ENCODE measurements around the gene ZNF324B. TPM values are rescaled to one million over a fixed set of nuclear protein-coding genes. Genes with fewer than 3 reads are reported as not detected.
A peak's percentile ranks its signal among the peaks of the same experiment; 100 is the strongest.
"Not testable (repeated sequence)": the region's sequence is repeated elsewhere in the genome, so short reads cannot be mapped to it uniquely, and the experiment has no call there.

ZNF324B gene
- total RNA-seq, 1 experiment from 2014 or later: 9.9 TPM

DNA sequence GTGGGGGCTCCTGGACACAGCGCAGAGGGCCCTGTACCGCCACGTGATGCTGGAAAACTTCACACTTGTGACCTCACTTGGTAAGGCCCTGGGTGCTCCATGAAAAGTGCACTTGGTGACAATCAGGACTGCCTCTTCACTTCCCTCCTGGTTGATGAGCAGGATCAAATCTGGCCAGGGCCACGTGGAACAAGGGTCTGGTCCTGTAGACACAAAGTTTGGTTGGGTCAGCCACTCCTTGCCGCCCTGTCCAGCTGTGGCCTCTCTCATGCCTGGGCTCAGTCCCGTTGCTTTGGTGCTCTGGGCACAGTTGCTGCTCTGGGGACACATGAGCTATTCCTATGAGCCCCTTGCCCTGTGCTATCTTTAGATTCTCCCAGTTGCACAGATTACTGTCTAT is 2.3 kb downstream of the ZNF324B start:
- DNase-seq (ENCODE audit: low spot score): no peak

DNA sequence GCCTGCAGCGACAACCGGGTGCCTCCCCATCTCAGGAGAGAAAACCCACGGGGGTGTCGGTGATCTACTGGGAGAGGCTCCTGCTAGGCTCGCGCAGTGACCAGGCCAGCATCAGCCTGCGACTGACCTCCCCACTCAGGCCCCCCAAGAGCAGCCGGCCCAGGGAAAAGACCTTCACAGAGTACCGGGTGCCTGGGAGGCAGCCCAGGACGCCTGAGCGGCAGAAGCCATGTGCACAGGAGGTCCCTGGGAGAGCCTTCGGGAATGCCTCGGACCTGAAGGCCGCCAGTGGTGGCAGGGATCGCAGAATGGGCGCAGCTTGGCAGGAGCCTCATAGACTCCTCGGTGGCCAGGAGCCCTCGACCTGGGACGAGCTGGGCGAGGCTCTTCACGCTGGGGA is 3.9 kb downstream of the ZNF324B start:
- DNase-seq (ENCODE audit: low spot score): no peak

DNA sequence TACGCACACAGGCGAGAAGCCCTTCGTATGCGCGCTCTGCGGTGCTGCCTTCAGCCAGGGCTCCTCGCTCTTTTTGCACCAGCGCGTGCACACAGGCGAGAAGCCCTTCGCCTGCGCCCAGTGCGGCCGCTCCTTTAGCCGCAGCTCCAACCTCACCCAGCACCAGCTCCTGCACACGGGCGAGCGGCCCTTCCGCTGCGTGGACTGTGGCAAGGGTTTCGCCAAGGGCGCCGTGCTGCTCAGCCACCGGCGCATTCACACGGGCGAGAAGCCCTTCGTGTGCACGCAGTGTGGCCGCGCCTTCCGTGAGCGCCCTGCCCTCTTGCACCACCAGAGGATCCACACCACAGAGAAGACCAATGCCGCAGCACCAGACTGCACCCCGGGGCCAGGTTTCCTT is 4.7 kb downstream of the ZNF324B start:
- DNase-seq (ENCODE audit: low spot score): no peak

DNA sequence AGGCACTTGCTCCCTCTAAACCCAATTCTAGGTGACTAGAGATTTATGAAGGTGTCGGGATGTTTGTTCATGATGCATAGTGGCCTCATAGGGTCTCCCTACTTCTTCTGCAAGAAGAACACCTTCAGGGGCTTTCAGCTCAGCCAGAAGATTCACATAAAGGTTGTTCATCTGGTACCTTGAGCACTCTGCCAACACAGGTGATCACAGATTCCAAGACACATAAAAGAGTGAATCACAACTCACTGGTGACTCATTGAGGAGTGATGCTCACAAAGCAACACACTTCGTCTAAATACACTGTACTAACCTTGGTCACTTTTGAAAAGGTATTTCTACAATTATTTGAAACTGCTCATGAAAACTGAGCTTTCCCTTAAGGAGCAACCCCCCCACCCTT is 8.6 kb downstream of the ZNF324B start:
- peak; percentile 21 for DNase-seq (ENCODE audit: low spot score)

DNA sequence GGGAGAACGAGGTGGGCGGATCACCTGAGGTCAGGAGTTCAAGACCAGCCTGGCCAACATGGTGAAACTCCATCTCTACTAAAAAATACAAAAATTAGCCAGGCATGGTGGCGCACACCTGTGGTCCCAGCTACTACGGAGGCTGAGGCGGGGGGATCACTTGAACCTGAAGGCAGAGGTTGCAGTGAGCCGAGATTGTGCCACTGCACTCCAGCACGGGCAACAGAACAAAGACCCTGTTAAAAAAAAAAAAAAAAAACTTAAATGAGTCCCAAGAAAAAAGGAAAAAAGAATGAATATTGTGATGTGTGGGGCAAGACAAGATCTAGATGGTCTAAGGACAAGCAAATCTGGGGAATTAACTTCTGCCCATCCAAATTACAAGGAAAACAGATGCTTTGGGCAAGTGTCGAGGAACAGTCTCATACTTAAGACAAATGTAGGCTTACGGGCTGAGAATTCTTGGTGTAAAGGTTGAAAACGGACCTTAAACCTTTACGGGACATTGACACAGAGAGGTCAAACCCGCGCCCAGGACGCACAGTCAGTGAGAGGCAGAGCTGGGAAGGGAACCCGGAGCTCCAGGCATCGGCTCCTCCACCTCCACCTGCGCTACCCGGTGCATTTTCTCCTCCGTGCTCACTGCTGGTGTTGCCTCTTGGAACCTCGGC is 14.8 kb downstream of the ZNF324B start:
- no peak for DNase-seq (ENCODE audit: low spot score)

DNA sequence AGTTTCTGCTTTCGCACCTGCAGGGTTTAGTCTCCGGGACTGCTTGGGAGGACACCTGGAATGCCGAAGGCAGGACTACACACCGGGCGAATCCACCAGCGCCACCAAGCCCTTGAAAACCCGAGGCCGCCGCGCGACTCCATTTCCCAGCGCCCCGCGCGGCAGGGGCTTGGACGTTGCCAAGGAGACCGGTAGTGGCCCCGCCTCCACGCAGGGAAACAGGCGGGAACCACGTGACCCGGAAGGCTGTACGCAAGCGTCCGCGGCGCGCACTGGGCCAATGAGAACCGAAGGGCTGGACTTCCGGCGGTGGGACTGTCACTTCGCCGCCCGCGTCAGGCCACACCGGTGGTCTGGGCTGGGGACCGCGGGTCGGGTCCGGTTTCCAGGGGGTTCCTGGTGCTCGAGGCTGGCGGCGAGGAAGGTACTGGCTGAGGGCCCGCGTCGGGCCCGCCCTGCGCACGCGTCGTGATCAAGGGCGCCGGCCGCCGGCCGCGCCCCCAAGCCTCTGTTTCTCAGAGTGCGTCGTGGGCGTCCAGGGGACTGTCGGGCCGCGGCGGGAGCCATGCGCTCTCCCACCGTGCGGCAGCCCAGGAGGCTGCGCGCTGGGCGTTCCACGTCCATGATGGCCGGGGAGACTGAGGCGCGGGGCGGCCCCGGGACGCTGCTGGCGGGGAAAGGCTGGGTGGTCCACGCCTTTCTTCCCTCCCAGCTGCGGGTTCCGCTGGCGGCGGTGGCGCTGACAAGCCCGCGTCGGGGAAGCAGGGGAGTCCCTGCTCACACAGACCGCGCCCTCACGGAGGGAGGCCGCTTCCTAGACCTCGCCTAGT is 15.6 kb downstream of the ZNF324B start, which contains the start of gene ZNF324:
Gene ZNF324 (plus strand): TSS at position 321 of the 830 bp plus-strand sequence. CDS start 2,106 bp downstream, outside the sequence.
- peak; percentile 95 for DNase-seq (ENCODE audit: low spot score)

DNA sequence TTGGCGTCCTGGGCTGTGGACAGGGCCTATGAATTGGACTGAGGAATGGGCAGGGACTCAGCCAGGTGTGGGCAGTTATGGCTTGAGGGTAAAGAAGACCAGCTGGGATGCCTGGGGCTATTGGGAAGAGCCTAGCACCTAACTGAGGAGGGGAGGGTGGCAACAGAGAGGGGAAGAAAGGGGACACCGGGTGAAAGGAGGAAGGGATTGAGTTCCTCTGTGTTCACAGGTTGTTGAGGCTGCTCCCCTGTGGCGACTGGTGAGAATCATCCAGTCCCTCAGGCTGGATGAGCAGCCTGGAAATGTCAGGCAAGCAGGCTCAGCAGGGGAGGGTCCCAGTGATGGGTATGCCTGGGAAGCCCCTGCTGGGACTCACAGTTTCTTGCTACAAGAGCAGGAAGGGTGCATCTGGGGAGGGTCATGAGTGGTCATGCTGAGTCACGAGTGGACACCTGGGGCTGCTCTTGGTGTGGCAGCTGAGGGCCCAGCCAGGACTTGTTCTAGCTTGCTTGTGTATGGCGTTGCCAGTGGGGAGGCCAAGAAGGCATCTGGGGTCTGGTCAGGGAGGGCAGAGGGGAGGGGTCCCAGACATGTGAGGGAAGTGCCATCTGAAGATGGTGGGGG is 16.9 kb downstream of the ZNF324B start:
- no peak for DNase-seq (ENCODE audit: low spot score)

DNA sequence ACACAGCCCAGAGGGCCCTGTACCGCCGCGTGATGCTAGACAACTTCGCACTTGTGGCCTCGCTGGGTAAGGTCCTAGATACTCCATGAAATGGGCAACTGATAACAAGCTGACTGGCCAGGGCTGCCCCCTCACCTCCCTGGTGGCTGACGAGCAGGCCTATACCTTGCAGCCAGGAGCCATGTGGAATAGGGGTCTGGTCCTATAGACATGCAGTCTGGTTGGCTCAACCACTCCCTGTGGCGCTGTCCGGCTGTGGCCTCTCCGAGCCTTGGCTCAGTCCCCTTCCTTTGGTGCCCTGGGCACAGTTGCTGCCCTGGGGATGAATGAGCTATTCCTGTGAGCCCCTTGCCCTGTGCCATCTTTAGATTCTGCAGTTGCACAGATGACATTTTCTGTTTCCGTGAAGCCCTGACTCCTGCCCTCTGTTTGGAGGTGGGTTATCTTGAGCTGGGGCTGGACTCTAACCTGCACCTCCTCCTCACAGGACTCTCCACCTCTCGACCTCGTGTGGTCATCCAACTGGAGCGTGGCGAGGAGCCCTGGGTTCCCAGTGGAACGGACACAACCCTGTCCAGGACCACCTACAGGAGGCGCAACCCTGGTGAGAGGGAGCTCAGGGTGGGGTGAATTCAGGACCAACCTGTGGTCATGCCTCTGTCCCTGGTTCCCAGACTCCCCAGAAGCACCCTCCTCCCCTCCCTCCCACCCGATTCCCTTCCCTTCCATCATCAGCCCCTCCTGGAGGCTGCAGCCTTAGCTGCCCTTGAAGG is 18.0 kb downstream of the ZNF324B start:
- no peak for DNase-seq (ENCODE audit: low spot score)

DNA sequence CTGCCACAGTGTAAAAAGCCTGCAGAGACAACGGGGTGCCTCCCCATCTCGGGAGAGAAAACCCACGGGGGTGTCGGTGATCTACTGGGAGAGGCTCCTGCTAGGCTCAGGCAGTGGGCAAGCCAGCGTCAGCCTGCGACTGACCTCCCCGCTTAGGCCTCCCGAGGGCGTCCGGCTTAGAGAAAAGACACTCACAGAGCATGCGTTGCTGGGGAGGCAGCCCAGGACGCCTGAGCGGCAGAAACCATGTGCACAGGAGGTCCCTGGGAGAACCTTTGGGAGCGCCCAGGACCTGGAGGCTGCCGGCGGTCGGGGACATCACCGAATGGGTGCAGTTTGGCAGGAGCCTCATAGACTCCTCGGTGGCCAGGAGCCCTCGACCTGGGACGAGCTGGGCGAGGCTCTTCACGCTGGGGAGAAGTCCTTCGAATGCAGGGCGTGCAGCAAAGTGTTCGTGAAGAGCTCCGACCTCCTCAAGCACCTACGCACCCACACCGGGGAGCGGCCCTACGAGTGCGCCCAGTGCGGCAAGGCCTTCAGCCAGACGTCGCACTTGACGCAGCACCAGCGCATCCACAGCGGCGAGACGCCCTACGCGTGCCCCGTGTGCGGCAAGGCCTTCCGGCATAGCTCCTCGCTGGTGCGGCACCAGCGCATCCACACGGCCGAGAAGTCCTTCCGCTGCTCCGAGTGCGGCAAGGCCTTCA is 19.6 kb downstream of the ZNF324B start:
- not testable (repeated sequence) for DNase-seq (ENCODE audit: low spot score)

DNA sequence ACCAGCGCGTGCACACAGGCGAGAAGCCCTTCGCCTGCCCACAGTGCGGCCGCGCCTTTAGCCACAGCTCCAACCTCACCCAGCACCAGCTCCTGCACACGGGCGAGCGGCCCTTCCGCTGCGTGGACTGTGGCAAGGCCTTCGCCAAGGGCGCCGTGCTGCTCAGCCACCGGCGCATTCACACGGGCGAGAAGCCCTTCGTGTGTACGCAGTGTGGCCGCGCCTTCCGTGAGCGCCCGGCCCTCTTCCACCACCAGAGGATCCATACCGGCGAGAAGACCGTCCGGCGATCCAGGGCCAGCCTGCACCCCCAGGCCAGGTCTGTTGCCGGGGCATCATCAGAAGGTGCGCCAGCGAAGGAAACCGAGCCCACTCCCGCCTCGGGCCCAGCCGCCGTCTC is 20.3 kb downstream of the ZNF324B start:
- DNase-seq (ENCODE audit: low spot score): no peak

DNA sequence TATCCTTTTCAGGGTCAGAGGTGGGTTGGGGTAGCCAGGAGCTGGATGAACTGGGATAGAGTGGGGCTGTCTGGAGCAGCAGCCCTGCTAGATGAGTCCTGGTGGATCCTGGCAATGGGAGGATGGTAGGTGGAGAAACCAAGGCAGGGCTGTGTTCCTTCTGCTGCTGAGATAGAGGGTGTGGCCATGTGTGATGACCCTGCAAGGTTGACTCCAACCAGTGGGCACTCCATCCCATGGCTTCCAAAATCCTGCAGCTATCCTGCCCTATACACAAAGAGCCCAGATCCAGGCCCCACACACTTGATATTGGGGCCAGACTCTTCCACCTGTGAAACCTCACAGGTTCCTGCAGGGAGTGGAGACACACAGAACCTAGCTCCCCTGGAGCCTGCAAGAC is 22.4 kb downstream of the ZNF324B start:
- no peak for DNase-seq (ENCODE audit: low spot score)

DNA sequence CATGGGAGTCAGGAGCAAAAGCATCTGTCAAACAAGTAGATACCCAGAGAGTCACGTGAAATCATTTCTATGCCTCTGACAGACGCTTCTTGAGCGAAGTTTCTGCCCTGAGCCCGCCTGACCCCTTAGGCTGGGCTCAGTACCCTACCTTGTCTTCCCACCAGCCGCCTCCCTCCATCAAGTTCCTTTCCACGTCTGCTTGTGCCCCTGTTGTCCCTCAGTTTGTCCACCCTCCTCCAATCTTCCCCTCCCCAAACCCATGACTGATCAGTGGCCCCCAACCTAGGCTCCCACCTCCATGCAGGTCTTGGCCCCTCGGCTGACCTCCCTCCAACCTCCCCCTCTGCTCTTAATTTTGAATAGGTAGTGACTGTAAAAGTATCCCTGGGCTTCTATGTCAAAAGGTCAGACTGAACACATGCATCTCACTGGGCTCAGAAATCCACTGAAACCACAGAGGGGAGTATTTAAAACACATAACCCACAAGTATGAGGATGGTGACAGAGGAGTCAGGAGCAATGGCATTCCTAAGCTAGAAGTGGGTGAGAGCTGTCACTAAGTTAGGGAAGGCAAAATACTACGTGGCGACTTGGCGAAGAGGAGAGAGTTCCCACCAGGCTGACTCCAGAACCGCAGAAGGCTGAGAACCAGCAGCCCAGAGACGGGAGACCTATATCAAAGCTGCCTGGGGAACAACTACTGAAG is 23.0 kb downstream of the ZNF324B start:
- peak; percentile 34 for DNase-seq (ENCODE audit: low spot score)

DNA sequence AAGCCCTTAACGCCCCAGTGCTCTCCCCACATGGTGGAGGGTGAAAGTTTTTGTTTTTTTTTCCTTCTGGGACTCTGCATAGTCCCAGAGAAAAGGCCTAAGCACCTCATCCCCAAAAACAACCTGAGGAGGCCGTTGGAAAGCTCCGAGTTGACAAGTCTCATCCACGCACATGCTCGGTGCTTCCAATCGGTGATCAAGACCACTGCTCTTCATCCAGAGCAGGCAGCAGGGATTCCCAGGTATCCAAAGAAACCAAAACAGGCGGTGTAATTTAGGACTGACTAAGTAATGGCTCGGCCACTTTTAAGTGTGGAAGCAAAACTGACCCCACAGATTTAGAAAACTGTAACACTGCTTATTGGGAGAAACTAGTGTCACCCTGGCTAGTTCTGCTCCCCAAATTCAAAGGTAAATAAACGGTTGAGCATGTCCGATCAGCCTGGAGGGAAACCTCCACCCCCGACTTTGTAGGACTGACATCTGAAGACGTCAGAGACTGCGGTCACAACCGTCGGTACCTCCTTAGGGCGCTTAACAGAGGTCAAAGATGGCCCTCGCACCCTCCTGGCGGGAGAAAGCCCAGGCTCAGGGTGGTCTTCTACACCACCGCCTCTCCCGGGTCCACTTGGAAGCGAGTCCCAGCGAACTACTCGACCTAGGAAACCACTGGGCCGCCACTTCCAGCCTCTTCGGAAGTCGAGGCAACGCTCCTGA is 23.7 kb downstream of the ZNF324B start:
- DNase-seq (ENCODE audit: low spot score): no peak

DNA sequence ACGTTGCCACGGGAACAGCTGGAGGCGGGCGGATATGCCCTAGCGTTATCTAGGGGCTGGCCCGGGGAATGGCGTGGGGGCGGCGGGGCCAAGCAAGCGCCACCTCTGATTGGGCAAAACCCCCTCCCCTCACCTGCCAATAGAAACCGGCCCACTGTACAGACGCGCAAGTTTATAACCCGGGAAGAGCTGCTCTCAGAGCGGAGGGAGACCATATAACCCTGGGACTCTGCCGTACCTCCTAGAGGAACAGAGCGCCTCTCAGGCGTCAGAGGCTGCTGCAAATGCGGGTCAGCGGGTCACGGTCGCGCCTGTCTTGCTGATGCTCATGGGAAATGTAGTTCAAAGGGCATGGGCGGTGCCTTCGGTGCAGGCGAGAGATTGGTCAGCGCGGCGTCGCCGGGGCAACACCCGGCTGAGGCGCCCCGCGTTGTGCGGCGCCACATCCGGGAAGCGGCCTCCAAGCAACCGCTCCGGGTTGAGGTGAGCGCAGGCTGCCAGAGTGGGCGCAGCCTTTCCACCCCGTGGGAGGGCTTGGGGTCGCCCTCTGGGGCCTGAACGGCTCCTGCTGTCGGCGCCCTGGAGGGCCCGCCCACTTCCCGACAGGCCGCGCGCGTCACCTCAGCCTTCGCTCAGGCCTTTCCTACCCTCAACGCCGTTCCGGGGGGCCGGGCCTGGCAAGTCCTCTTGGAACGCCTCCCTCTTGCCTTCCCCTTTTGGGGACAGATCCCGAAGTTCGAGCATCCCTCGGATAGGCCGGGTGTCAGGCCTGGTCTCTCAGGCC is 24.5 kb downstream of the ZNF324B start, which contains the start of gene ZNF446:
Gene ZNF446 (plus strand): TSS at position 639 of the 784 bp plus-strand sequence. CDS start 867 bp downstream, outside the sequence.
- DNase-seq (ENCODE audit: low spot score): peak; percentile 97

DNA sequence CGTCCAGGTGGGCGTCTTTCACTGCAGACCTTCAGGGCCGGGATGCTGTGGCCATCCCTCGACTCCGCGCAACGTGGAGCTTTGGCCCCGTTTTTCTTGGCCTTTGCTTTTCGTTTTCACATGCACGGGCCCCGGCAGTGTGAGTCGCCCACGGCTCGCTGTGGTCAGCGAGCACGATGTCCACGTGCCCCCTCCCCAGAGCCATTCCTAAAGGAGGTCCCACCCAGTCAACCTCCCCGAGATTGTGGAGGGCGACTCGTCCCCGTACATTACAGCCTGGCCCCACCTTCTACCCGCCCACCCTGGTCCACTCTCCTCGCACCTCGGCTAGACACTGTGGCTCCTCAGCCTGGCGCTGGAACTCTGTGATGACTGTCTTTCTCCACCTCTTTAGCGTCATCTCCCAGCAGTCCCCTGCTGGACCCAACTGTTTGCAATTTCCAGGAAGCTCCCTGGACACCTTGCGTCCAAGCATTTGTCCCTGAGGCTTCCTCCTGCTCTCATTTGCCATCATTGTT is 25.1 kb downstream of the ZNF324B start:
- no peak for DNase-seq (ENCODE audit: low spot score)

DNA sequence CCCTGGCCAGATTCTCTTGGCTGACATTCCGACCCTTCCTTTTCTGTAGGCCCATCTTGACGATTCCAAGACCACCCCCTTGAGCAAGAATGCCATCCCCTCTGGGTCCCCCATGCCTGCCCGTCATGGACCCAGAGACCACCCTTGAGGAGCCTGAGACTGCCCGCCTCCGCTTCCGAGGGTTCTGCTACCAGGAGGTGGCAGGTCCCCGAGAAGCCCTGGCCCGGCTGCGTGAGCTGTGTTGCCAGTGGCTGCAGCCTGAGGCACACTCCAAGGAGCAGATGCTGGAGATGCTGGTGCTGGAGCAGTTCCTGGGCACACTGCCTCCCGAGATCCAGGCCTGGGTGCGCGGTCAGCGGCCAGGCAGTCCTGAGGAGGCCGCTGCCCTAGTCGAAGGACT is 25.7 kb downstream of the ZNF324B start:
- no peak for DNase-seq (ENCODE audit: low spot score)

DNA sequence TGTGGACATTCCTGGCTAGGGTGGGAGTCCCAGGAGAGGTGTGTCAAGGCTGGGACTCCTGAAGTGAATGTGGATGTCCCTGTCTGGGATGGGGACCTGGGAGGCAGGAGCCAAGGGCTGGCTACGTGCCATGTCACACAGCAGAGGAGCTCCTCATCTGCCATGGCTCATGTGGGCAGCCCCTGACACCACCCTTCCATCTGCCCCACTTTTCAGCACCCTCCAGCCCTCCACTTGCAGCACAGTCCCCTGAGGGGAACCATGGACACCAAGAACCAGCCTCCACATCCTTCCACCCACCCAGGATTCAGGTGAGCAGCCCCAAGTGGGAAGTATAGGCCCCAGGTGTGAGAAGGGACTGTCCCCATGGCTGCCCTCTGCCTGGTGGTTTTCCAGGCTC is 26.4 kb downstream of the ZNF324B start:
- no peak for DNase-seq (ENCODE audit: low spot score)

DNA sequence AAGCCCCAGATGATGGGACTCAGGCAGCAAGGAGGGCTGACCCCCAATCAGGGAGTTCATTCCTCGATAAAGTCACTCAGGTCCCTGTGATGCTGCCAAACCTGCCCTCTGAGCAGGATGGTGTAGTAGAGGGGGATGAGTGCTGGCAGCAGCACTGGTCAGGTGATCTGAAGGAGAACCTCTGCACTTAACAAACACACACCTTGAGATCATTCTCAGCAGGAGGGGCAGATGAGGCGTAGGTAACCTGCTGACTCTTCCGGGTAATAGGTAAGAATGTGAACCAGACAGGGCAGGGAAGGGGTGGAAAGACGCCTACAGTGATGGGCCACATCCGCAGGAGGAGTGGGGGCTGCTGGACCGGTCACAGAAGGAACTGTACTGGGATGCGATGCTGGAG is 27.9 kb downstream of the ZNF324B start:
- DNase-seq (ENCODE audit: low spot score): no peak
